NCI-H345 treated with DMSO at 0.1 percent for 48 hours (cell line): ENCODE data around the gene MLLT1.
"Not testable (repeated sequence)": the region's sequence is repeated elsewhere in the genome, so short reads cannot be mapped to it uniquely, and the experiment has no call there.

ENCODE experiments used
- DNase-seq: peaks from one replicate; lab custom pipeline; 2025; ENCODE audit not compliant: unreplicated experiment; lab: John Stamatoyannopoulos, UW

The MLLT1 gene

GRCh38 chr19:6279931-6280591 lies at the start of gene MLLT1:
TSS of gene MLLT1 (minus strand) at chr19:6279975. CDS start at chr19:6279784, 191 bp downstream.
- DNase-seq: peak; percentile 82

GRCh38 chr19:6326815-6327214 lies 47.0 kb upstream of the MLLT1 start:
- no peak for DNase-seq

GRCh38 chr19:6325614-6326013 lies 45.8 kb upstream of the MLLT1 start:
- no peak for DNase-seq

- DNase-seq: no peak
These were observed 45.0 kb upstream of the MLLT1 start for GRCh38 chr19:6324757-6325156.

GRCh38 chr19:6322284-6322683 lies 42.5 kb upstream of the MLLT1 start:
- no peak for DNase-seq

GRCh38 chr19:6319376-6319775 lies 39.6 kb upstream of the MLLT1 start:
- no peak for DNase-seq

GRCh38 chr19:6318772-6319171 lies 39.0 kb upstream of the MLLT1 start:
- DNase-seq: no peak

GRCh38 chr19:6315646-6316045 lies 35.9 kb upstream of the MLLT1 start:
- not testable (repeated sequence) for DNase-seq

GRCh38 chr19:6313398-6313969 lies 33.7 kb upstream of the MLLT1 start:
- no peak for DNase-seq

GRCh38 chr19:6312018-6312417 lies 32.2 kb upstream of the MLLT1 start:
- no peak for DNase-seq

GRCh38 chr19:6298413-6298812 lies 18.6 kb upstream of the MLLT1 start:
- no peak for DNase-seq

- DNase-seq: no peak
These were observed 17.4 kb upstream of the MLLT1 start for GRCh38 chr19:6297202-6297601.

- no peak for DNase-seq
These were observed 12.2 kb upstream of the MLLT1 start for GRCh38 chr19:6292006-6292405.

- no peak for DNase-seq
These were observed 9.0 kb upstream of the MLLT1 start for GRCh38 chr19:6288737-6289136.

GRCh38 chr19:6287269-6287885 lies 7.6 kb upstream of the MLLT1 start:
- DNase-seq: no peak

- DNase-seq: no peak
These were observed 6.9 kb upstream of the MLLT1 start for GRCh38 chr19:6286676-6287075.

GRCh38 chr19:6282393-6282792 lies 2.6 kb upstream of the MLLT1 start:
- DNase-seq: not testable (repeated sequence)

GRCh38 chr19:6279620-6279930 lies 200 bp downstream of the MLLT1 start:
- DNase-seq: no peak

- no peak for DNase-seq
These were observed 795 bp downstream of the MLLT1 start for GRCh38 chr19:6278740-6279619.

- DNase-seq: no peak
These were observed 1.7 kb downstream of the MLLT1 start for GRCh38 chr19:6278051-6278450.

GRCh38 chr19:6276447-6276846 lies 3.3 kb downstream of the MLLT1 start:
- no peak for DNase-seq
